ENCODE data around the gene ETNPPL.

DNA sequence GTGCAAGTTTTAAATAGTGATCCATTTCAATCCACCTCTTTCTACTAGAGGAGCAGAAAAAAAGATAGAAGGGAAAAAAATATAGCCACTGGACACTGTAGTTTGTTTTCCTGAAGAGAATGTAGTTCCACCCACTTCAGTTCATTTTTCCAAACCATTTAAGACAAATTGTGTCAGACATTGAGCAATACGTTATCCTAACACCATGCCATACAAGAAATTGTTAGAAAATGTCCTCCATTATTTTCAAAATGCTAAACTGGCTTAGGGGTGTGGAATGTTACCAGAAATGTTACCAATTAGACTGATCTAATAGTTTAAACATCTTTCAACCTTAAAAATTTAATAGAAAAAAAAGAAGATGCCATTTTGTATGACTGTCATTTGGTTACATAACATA, 48.6 kb upstream of the ETNPPL start:
- TF ChIP-seq, protein P1, sequence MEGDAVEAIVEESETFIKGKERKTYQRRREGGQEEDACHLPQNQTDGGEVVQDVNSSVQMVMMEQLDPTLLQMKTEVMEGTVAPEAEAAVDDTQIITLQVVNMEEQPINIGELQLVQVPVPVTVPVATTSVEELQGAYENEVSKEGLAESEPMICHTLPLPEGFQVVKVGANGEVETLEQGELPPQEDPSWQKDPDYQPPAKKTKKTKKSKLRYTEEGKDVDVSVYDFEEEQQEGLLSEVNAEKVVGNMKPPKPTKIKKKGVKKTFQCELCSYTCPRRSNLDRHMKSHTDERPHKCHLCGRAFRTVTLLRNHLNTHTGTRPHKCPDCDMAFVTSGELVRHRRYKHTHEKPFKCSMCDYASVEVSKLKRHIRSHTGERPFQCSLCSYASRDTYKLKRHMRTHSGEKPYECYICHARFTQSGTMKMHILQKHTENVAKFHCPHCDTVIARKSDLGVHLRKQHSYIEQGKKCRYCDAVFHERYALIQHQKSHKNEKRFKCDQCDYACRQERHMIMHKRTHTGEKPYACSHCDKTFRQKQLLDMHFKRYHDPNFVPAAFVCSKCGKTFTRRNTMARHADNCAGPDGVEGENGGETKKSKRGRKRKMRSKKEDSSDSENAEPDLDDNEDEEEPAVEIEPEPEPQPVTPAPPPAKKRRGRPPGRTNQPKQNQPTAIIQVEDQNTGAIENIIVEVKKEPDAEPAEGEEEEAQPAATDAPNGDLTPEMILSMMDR (conservative IDR thresholded peaks at IDR 0.05; ENCODE audit: low read depth, low read length), result no peak
- TF ChIP-seq CHD1 (IDR thresholded peaks at IDR 0.05; ENCODE audit: low read depth, low read length), result no peak
- TF ChIP-seq SMC3 (IDR thresholded peaks at IDR 0.05; ENCODE audit: low read depth, low read length), result no peak
- no peak for TF ChIP-seq MXI1 (IDR thresholded peaks at IDR 0.05; ENCODE audit: borderline replicate concordance, low read depth, low read length)
- no peak for TF ChIP-seq POLR2A (IDR thresholded peaks at IDR 0.05; ENCODE audit: low read depth, low read length)
- no peak for TF ChIP-seq MAZ (IDR thresholded peaks at IDR 0.05; ENCODE audit: borderline replicate concordance, low read depth, low read length)
- TF ChIP-seq CEBPB (IDR thresholded peaks at IDR 0.05; ENCODE audit: low read depth, low read length), result no peak
- no peak for TF ChIP-seq BHLHE40 (IDR thresholded peaks at IDR 0.05; ENCODE audit: low read depth, low read length)
- TF ChIP-seq FOS (IDR thresholded peaks at IDR 0.05; ENCODE audit: low read depth, low read length), result no peak
- no peak for TF ChIP-seq RFX5 (IDR thresholded peaks at IDR 0.05; ENCODE audit: low read depth, low read length)
